ENCODE measurements around the gene RFPL2. TPM values are rescaled to one million over a fixed set of nuclear protein-coding genes. Genes with fewer than 3 reads are reported as not detected.

RFPL2 gene
- total RNA-seq, 1 experiment from 2014 or later: not detected

DNA sequence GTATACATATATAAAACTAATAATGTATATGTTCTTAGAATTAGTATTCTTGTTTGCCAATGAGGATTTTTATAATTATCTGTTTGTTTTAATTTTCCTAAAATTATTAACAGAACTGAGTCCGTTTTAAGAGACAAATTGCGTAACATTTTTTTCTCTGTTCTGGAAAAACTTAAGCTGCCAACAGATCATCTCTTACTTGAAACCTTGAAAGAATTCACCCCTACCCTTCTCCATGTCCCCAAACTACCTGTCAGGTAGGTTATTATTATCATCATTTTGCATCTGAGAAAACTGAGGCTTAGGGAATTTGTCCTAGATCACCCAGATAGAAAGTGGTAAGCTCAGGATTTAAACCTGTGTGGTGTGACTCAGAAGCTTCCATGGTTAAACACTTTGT is 35.6 kb upstream of the RFPL2 start:
- no peak for TF ChIP-seq EZH2 (IDR thresholded peaks at IDR 0.05; ENCODE audit: borderline replicate concordance, low read depth, low read length, poor library complexity, severe bottlenecking)
- TF ChIP-seq CTCF (conservative IDR thresholded peaks at IDR 0.05; ENCODE audit: low read depth, low read length): no peak
- BruUV-seq (replicated peaks): no TSS peak
- POLR2A ChIA-PET (ENCODE audit: low non-redundant PET): no interaction called here
- H3K36me3 ChIP-seq (ENCODE audit: insufficient read depth, low read length, poor library complexity, severe bottlenecking): no peaks in the 10 kb centered on the region
- DNase-seq (ENCODE audit: low spot score): no peak
- H3K4me1 ChIP-seq (ENCODE audit: insufficient read depth, low read length, poor library complexity, severe bottlenecking): peaks cover 22% of the 10 kb centered on the region
- H3K9me3 ChIP-seq (ENCODE audit: low read depth, low read length, poor library complexity, severe bottlenecking): no peaks in the 10 kb centered on the region
- no peak overlapping the region for H3K27ac ChIP-seq (ENCODE audit: low read depth, low read length, poor library complexity, severe bottlenecking)
- intact Hi-C loops (cut with micrococcal nuclease; ENCODE audit: unreplicated experiment): no loop called here
- no peak overlapping the region for H3K4me3 ChIP-seq (ENCODE audit: low read depth, low read length, poor library complexity, severe bottlenecking)
- no peaks in the 10 kb centered on the region for H3K27me3 ChIP-seq (replicated peaks; ENCODE audit: insufficient read depth, low read depth, low read length, poor library complexity)
- CTCF ChIA-PET: no interaction called here

DNA sequence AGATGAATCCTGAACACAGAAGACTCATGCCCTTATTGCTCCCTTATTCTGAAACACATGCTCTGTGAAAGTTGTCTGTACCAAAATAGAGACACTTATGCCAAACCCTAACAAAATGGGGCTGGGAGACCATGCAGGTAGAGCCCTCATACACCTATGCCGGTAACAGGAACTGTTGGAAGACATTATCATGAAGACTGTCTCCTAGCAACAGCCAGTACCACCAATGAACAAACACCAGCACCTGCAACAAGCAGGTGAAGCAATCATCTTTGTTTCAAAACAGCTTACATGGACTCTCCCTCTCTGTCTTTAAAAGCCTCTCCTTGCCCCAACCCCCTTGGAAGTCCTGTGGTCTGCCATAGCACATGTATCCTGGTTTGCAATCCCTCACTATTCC is 33.0 kb upstream of the RFPL2 start:
- DNase-seq (ENCODE audit: low spot score): no peak
- H3K9me3 ChIP-seq (ENCODE audit: low read depth, low read length, poor library complexity, severe bottlenecking): no peaks in the 10 kb centered on the region
- H3K27ac ChIP-seq (ENCODE audit: low read depth, low read length, poor library complexity, severe bottlenecking): no peak overlapping the region
- H3K4me1 ChIP-seq (ENCODE audit: insufficient read depth, low read length, poor library complexity, severe bottlenecking): peaks cover 22% of the 10 kb centered on the region
- intact Hi-C loops (cut with micrococcal nuclease; ENCODE audit: unreplicated experiment): no loop called here
- POLR2A ChIA-PET (ENCODE audit: low non-redundant PET): no interaction called here
- TF ChIP-seq CTCF (conservative IDR thresholded peaks at IDR 0.05; ENCODE audit: low read depth, low read length) (no peak), EZH2 (IDR thresholded peaks at IDR 0.05; ENCODE audit: borderline replicate concordance, low read depth, low read length, poor library complexity, severe bottlenecking) (no peak)
- CTCF ChIA-PET: no interaction called here
- no peak overlapping the region for H3K4me3 ChIP-seq (ENCODE audit: low read depth, low read length, poor library complexity, severe bottlenecking)
- H3K27me3 ChIP-seq (replicated peaks; ENCODE audit: insufficient read depth, low read depth, low read length, poor library complexity): no peaks in the 10 kb centered on the region
- H3K36me3 ChIP-seq (ENCODE audit: insufficient read depth, low read length, poor library complexity, severe bottlenecking): no peaks in the 10 kb centered on the region
- BruUV-seq (replicated peaks): no TSS peak

DNA sequence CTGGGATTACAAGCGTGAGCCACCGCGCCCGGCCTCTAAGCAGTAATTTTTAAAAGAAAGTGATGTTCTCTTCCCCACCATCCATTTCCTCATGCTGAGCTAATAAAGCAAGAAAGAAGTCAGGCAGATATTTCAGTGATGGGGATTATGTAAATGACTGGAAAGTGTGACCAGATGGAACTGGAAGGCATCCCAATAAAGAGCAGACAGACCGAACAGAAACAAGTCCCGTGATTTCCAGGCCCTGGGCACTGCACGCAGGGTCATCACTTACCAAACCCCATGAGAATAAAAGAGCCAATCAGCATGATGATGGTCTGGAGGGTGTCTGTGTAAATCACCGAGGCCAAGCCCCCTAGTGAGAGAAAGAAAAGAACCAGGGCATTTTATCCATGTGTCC is 32.1 kb upstream of the RFPL2 start:
- H3K36me3 ChIP-seq (ENCODE audit: insufficient read depth, low read length, poor library complexity, severe bottlenecking): no peaks in the 10 kb centered on the region
- BruUV-seq (replicated peaks): no TSS peak
- CTCF ChIA-PET: interaction anchor here (1.0 kb wide), 1 partner anchor 267 kb away, joined by 4 read pairs; no protein-coding TSS in a partner anchor
- POLR2A ChIA-PET (ENCODE audit: low non-redundant PET): interaction anchor here (0.7 kb wide), 1 partner anchor 1472 kb away, joined by 9 read pairs; no protein-coding TSS in a partner anchor
- peak; percentile 82 for DNase-seq (ENCODE audit: low spot score)
- no peaks in the 10 kb centered on the region for H3K9me3 ChIP-seq (ENCODE audit: low read depth, low read length, poor library complexity, severe bottlenecking)
- H3K4me1 ChIP-seq (ENCODE audit: insufficient read depth, low read length, poor library complexity, severe bottlenecking): peaks cover 22% of the 10 kb centered on the region
- TF ChIP-seq EZH2 (IDR thresholded peaks at IDR 0.05; ENCODE audit: borderline replicate concordance, low read depth, low read length, poor library complexity, severe bottlenecking) (no peak), CTCF (conservative IDR thresholded peaks at IDR 0.05; ENCODE audit: low read depth, low read length) (no peak)
- H3K27me3 ChIP-seq (replicated peaks; ENCODE audit: insufficient read depth, low read depth, low read length, poor library complexity): no peaks in the 10 kb centered on the region
- no peak overlapping the region for H3K27ac ChIP-seq (ENCODE audit: low read depth, low read length, poor library complexity, severe bottlenecking)
- intact Hi-C loops (cut with micrococcal nuclease; ENCODE audit: unreplicated experiment): no loop called here
- H3K4me3 ChIP-seq (ENCODE audit: low read depth, low read length, poor library complexity, severe bottlenecking): no peak overlapping the region
